Suppressor macrophage (primary cell): ENCODE measurements around the gene OGG1.

ENCODE experiments used
- DNase-seq, 4 experiments: peaks; one replicate each; pipeline ENCODE4 v3.0.0-alpha.2; 2020 to 2022
- total RNA-seq, 17 experiments: gene quantifications; one replicate each; lab custom pipeline; 2026; ENCODE audit warnings: mixed read lengths in 6 of 17, inconsistent platforms in 3 of 17; lab: John Stamatoyannopoulos, UW

Gene OGG1
- 3.3 to 21.3 (median 10.0) reads per million in 17 experiments for total RNA-seq

DNA sequence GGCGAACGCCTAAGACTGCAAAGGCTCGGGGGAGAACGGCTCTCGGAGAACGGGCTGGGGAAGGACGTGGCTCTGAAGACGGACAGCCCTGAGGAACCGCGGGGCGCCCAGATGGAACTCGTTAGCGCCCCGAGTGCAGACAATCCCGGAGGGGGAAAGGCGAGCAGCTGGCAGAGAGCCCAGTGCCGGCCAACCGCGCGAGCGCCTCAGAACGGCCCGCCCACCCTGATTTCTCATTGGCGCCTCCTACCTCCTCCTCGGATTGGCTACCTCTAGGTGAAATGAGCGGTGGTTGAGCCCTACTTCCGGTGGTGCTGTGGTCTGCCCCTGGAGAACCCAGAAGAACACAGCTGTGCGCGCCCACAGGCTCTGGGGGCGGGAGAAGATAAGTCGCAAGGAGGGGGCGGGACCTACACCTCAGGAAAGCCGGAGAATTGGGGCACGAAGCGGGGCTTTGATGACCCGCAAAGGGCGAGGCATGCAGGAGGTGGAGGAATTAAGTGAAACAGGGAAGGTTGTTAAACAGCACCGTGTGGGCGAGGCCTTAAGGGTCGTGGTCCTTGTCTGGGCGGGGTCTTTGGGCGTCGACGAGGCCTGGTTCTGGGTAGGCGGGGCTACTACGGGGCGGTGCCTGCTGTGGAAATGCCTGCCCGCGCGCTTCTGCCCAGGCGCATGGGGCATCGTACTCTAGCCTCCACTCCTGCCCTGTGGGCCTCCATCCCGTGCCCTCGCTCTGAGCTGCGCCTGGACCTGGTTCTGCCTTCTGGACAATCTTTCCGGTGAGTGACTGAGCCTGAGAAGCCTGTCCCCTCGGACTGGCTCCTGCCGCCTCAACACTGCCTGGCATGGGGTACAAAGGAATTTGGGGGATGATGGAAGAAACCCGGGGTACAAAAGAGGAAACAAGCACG is at the start of gene OGG1:
OGG1 (plus strand) TSS at position 308 of the 911 bp plus-strand sequence; CDS start at position 643, 335 bp downstream.
- DNase-seq, result peak; percentile 98 to 99 (median 99)

- DNase-seq, result no peak
These were observed 49.2 kb upstream of the OGG1 start for GRCh38 chr3:9700536-9700935.

DNA sequence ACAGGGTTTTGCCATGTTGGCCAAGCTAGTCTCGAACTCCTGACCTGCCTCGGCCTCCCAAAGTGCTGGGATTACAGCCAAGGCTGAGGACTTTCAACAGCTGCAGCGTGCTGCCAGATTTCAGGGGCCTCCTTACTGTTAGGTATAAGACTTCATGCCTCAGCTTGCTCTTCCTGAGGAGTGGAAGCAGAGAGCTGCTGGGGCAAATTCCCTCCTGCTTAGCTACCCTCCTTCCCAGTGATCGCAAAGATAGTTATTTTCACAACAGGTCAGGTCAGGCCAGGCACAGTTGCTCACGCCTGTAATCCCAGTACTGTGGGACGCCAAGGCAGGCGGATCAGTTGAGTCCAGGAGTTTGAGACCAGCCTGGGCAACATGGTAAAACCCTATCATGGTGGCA is 48.7 kb upstream of the OGG1 start:
- no peak for DNase-seq

DNA sequence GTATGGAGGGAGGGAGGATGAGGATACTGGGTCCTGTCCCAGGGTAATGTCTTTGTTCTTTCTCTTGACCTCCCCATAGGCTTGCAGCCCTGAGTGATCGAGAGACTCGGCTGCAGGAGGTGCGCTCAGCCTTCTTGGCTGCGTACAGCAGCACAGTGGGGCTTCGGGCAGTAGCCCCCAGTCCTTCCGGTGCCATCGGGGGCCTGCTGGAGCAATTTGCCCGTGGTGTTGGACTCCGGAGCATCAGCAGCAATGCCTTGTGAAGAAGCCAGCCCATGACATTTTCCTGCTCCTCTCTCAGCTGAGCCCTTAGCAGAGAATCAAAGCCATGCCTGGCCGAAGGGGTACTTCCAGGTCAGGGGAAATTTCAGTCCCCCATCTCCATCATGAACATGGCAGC is 48.0 kb upstream of the OGG1 start:
- DNase-seq, result no peak

DNA sequence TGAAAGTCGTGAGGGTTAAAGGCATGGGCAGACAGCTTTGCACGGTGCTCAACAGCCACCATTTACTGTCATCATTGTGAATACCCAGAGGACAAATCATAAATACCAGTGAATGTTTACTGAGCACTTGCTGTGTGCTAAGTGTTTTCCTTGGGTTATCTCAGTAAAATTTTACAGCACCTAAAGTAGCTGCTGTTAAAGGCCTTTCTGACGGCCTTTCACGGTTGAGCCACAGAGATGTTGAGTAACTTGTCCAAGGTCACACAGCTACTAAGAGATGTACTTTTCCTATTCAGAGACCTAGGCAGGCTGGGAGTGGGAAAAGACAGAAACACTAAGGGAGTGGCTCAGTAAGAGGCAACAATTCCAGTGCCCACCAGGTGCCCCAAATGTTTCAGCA is 46.5 kb upstream of the OGG1 start:
- DNase-seq, result no peak

DNA sequence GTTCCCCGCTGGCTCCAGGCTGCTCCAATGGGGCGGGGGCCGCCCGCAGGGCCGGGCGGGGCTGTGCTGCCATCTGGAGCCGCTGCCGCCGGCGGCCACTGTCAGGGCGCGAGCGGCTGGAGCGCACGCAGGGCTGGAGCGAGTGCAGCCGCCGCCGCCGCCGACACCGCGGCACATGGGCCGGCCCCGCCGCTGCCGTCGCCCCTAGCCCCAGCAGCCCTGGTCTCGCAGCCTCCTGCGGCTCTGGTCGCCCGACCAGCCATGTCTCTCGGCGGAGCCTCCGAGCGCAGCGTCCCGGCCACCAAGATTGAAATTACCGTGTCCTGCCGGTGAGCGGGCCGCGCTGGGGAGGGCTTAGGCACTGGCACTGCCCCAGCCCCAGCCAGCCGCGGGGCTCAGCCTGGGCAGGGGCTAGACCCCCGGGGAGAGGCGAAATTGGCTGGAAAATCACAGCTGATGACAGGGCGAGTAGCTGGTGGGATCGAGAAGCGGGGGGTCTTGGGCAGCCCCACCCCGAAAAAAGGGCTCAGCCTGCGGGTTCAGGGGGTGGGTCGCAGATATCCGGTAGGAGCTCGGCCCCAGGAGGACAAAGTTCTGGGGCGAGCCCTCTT is 45.9 kb upstream of the OGG1 start, which contains the start of gene CPNE9:
CPNE9 (plus strand) TSS at position 98 of the 611 bp plus-strand sequence; CDS start at position 262, 164 bp downstream.
- DNase-seq, result peak in 2 of 4 experiments; percentile 25 to 39

GRCh38 chr3:9704347-9705322 is 45.1 kb upstream of the OGG1 start:
- DNase-seq, result peak; percentile 15 to 53 (median 36)

DNA sequence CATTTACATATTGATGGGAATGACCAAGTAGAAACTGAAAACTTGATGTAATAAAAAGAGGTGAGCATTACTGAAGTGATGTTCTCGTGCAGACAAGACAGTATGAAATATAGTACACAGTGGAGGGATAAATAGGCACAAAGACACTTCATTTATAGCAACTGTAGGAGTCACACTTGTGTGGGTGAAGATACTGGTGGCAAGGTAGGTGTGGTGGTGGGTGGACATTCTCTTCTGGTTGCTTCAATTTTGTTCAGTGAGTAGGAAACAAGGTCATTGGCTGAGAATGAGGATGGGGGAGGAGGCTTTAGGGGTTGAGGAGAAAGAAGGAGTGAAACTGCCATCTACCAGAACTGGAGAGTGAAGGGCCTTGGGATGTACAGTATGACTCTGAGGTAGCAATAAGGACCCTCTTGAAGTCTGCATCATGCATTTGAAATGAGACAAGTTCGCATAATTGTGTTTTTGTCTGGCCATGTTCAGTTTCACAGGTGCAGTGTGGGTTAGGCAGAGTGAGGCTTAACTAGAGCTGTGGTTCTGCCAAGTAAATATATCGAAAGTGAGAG is 39.5 kb upstream of the OGG1 start:
- no peak for DNase-seq

GRCh38 chr3:9712415-9712814 is 37.3 kb upstream of the OGG1 start:
- DNase-seq, result no peak

GRCh38 chr3:9713142-9713541 is 36.6 kb upstream of the OGG1 start:
- no peak for DNase-seq

DNA sequence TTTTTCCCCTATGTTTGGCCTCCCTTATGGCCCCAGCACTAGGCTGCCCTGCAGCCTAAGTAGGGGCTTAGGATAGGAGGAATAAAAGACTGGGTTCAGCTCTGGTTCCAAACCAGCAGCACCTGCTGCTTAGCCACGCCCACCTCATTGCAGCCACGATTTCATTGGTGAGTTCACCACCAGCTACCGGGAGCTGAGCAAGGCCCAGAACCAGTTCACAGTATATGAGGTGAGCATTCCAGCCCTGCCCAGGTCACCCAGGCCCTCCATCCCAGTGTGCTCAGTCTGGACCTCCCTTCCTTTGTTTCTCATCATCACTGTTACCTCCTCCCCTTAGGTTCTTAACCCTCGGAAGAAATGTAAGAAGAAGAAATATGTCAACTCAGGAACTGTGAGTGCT is 34.6 kb upstream of the OGG1 start:
- peak in 1 of 4 experiments; percentile 29 for DNase-seq

GRCh38 chr3:9715764-9716437 is 33.9 kb upstream of the OGG1 start:
- peak; percentile 92 to 97 (median 93) for DNase-seq

DNA sequence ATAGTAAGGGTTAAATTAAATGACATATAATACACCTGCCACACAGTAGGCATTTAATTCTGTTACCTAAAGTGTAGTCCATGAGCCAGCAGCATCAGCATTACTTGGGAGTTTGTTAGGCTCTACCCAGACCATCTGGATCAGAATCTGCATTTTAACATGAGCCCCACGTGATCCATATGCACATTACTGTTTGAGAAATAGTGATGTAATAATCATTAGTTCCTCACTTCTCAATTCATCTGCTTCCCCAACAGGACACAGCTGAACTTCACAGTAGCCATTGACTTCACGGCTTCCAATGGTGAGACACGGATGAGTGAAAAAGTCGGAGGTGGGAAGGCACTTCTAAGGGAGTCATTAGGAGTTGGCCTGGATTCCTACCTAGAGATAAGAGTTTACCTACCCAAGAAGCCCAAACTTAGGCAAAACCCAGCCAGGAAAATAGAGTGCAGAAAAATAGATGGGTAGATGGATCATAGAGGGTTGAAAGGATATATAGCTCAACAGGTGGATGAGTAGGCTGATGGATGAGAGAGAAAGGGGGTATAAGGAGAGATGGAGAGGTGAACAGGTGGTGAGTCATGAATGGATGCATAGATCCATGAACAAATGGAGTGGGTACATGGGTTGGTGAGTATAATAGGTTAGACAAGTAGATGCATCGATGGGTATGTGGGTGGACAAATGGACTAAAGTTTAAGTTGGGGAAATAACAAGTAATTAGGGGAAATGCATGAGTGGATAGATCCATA is 32.8 kb upstream of the OGG1 start:
- peak; percentile 40 to 79 (median 58) for DNase-seq

DNA sequence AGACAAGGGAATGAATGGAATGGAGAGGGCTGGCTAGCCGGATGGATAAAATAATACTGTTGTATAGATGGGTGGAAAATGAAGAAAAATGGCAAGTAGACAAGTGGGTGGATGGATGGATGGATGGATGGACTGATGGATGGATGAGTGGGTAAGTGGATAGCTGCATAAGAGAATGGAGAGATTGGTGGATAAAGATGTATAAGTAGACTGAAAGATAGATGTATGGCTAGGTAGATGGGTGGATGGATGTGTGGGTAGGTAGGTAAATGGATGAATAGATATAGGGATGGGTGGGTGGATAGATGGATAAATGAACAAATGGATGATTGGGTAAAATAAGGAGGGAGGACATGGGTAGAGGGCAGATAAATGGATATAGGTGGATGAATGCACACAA is 32.2 kb upstream of the OGG1 start:
- no peak for DNase-seq

DNA sequence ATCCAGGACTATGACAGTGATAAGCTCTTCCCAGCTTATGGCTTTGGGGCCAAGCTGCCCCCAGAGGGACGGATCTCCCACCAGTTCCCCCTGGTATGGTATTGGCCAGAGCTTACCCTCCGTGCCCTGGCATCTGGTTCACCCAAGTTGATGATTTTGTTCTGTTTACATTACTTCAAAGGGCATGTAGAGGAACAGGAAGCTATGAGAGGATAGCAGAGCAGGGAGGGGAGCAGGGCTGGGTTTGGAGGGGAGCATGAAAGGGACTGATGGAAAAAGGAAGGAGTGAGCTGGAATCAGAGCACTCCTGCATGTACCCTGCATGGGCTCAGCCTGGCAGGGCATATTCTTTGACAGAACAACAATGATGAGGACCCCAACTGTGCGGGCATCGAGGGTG is 31.6 kb upstream of the OGG1 start:
- no peak for DNase-seq

GRCh38 chr3:9721015-9721699 is 28.6 kb upstream of the OGG1 start:
- no peak for DNase-seq

DNA sequence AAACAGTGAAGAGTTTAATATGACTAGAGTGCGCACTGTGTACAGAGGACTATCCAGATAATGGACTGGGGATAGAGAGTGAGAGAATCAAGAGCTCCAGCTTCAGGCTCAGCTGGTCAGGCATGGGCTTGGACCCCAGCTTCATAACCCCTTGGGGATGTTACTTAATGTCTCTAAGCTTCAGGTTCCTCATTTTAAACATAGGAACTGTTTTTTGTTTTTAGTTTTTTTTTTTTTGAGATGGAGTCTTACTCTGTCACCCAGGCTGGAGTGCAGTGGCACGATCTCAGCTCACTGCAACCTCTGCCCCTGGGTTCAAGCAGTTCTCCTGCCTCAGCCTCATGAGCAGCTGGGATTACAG is 28.1 kb upstream of the OGG1 start:
- DNase-seq, result peak in 3 of 4 experiments; percentile 36 to 47 (median 44)

- DNase-seq, result peak; percentile 24 to 57 (median 50)
These were observed 23.8 kb upstream of the OGG1 start for GRCh38 chr3:9725775-9726515.

- peak; percentile 14 to 58 (median 48) for DNase-seq
These were observed 22.6 kb upstream of the OGG1 start for GRCh38 chr3:9727041-9727595.
